Panc1 (cell line): ENCODE measurements around the gene SLC6A7. TPM values are rescaled to one million over a fixed set of nuclear protein-coding genes. Genes with fewer than 3 reads are reported as not detected.

Source experiments
- ATAC-seq: fragments of 200-7000 bp; cut with Tn5 transposase; 2 replicates; pipeline ENCODE4 v1.9.1; 2020; ENCODE audit warnings: mild to moderate bottlenecking, moderate library complexity
- BruUV-seq: library from RNA; stranded (reverse); fragments of 400-500 nt; replicated peaks from 2 replicates; lab custom pipeline; 2021; lab: Mats Ljungman, UMichigan
- CTCF ChIA-PET: fragments of 300-600 bp; sonication (Branson Sonifier 250); formaldehyde crosslinking; loops from one replicate; lab custom pipeline; 2022; ENCODE audit warnings: antibody characterized with exemption; lab: Charles Lee
- POLR2A ChIA-PET: fragments of 300-600 bp; sonication (Branson Sonifier 250); formaldehyde crosslinking; loops from one replicate; lab custom pipeline; 2022; ENCODE audit warnings: antibody characterized with exemption; lab: Charles Lee
- DNase-seq: peaks from one replicate; pipeline ENCODE4 v3.0.0-alpha.2; 2010; ENCODE audit warnings: low read depth, low spot score
- H3K27ac ChIP-seq: 2 replicates; pipeline ENCODE4 v1.5.1; 2011; ENCODE audit warnings: mild to moderate bottlenecking, low read length, inconsistent platforms
- H3K27me3 ChIP-seq: fragments of 200-500 bp; sonication (Bioruptor generic); 2 replicates; pipeline ENCODE4 v1.6.0; 2014; ENCODE audit warnings: low read length, inconsistent platforms; ENCODE audit not compliant: control insufficient read depth, insufficient read depth
- H3K36me3 ChIP-seq: fragments of 200-500 bp; sonication (Bioruptor generic); 2 replicates; pipeline ENCODE4 v1.5.1; 2014; ENCODE audit warnings: inconsistent platforms, mild to moderate bottlenecking, low read length, moderate library complexity; ENCODE audit not compliant: control insufficient read depth, insufficient read depth
- H3K4me1 ChIP-seq: 2 replicates; pipeline ENCODE4 v1.5.1; 2011; ENCODE audit warnings: inconsistent platforms, mild to moderate bottlenecking, low read length, moderate library complexity; ENCODE audit not compliant: control insufficient read depth, insufficient read depth
- H3K4me3 ChIP-seq, 2 experiments: 2 replicates each; pipeline ENCODE4 v1.5.1; 2011 to 2012; ENCODE audit warnings: low read depth in 2 of 2, low read length in 2 of 2, mild to moderate bottlenecking in 2 of 2, inconsistent platforms in 1 of 2, moderate library complexity in 1 of 2
- H3K9me3 ChIP-seq: fragments of 200-500 bp; sonication (Bioruptor generic); 2 replicates; pipeline ENCODE4 v1.5.1; 2014; ENCODE audit warnings: low read depth, mild to moderate bottlenecking, inconsistent platforms, low read length, moderate library complexity; ENCODE audit not compliant: control insufficient read depth, insufficient read depth
- CTCF ChIP-seq: fragments of 450-650 bp; IDR thresholded peaks from 2 replicates; pipeline ENCODE4 v1.5.1; 2017; ENCODE audit warnings: mild to moderate bottlenecking
- POLR2AphosphoS5 ChIP-seq: IDR thresholded peaks from 2 replicates; pipeline ENCODE4 v1.6.1; 2012; ENCODE audit warnings: mild to moderate bottlenecking, low read depth, low read length, moderate library complexity
- REST ChIP-seq, 2 experiments: IDR thresholded peaks; 2 replicates each; pipeline ENCODE4 v1.6.1; 2011 to 2012; ENCODE audit warnings: low read depth in 2 of 2, control low read depth in 1 of 2, low read length in 1 of 2, mild to moderate bottlenecking in 1 of 2, moderate library complexity in 1 of 2; ENCODE audit not compliant: insufficient read depth in 1 of 2
- SIN3A ChIP-seq: IDR thresholded peaks from 2 replicates; pipeline ENCODE4 v1.6.1; 2012; ENCODE audit warnings: low read depth, mild to moderate bottlenecking, low read length, moderate library complexity, borderline replicate concordance; ENCODE audit not compliant: insufficient read depth
- TCF7L2 ChIP-seq: IDR thresholded peaks from 2 replicates; pipeline ENCODE4 v1.6.1; 2011; ENCODE audit warnings: mild to moderate bottlenecking, low read depth, low read length, inconsistent platforms
- in situ Hi-C: cut with HindIII; loops from 2 replicates; pipeline ENCODE4 v1.10.0; 2016; ENCODE audit warnings: low sequenced_read_pairs, low pct_unique_long_range_greater_than_20kb
- intact Hi-C: fragments of 100-400 bp; cut with micrococcal nuclease; formaldehyde crosslinking; loops from one replicate; pipeline ENCODE4 v1.10.0; 2022; ENCODE audit not compliant: unreplicated experiment
- total RNA-seq: library from RNA; stranded (reverse); gene quantifications from one replicate; pipeline ENCODE4 v1.2.1, GENCODE V29; 2021; ENCODE audit not compliant: unreplicated experiment

The SLC6A7 gene
- total RNA-seq, 1 experiment from 2014 or later = not detected

- ChIA-PET POLR2A (no interaction called here), CTCF (interaction anchor here (0.6 kb wide), 1 partner anchor 426 kb away, joined by 3 read pairs; no protein-coding TSS in a partner anchor)
- in situ Hi-C loops = no loop called here
Observed at GRCh38 chr5:150236981-150237754, 47.3 kb downstream of the SLC6A7 start.

GRCh38 chr5:150238646-150239045 is 48.8 kb downstream of the SLC6A7 start:
- no peaks in the 10 kb centered on the region for H3K36me3 ChIP-seq
- no peak for DNase-seq
- intact Hi-C loops = no loop called here
- POLR2A ChIA-PET = no interaction called here
- CTCF ChIA-PET = no interaction called here
- H3K9me3 ChIP-seq = no peaks in the 10 kb centered on the region
- H3K4me1 ChIP-seq = no peaks in the 10 kb centered on the region
- BruUV-seq = no TSS peak
- no peak overlapping the region for H3K27ac ChIP-seq
- H3K27me3 ChIP-seq = no peaks in the 10 kb centered on the region
- in situ Hi-C loops = no loop called here
- no peak overlapping the region for H3K4me3 ChIP-seq
- ATAC-seq = no peak
- TF ChIP-seq TCF7L2 (no peak), POLR2AphosphoS5 (no peak), CTCF (no peak), REST (IDR thresholded peaks at IDR 0.05; ENCODE audit: insufficient read depth in 1 of 2, low read depth in 2 of 2, low read length in 1 of 2) (no peak), SIN3A (no peak)

More at GRCh38 chr5:150236981-150237754, 47.3 kb downstream of the SLC6A7 start:
- H3K27me3 ChIP-seq = no peaks in the 10 kb centered on the region
- no peaks in the 10 kb centered on the region for H3K9me3 ChIP-seq
- intact Hi-C loops = no loop called here
- TF ChIP-seq TCF7L2 = no peak
- no peak for TF ChIP-seq CTCF
- no peak for TF ChIP-seq POLR2AphosphoS5
- no peak for TF ChIP-seq SIN3A
- TF ChIP-seq REST (IDR thresholded peaks at IDR 0.05; ENCODE audit: insufficient read depth in 1 of 2, low read depth in 2 of 2, low read length in 1 of 2) = no peak
- H3K4me1 ChIP-seq = no peaks in the 10 kb centered on the region
- H3K36me3 ChIP-seq = no peaks in the 10 kb centered on the region
- no peak for DNase-seq
- no peak overlapping the region for H3K27ac ChIP-seq
- ATAC-seq = no peak
- no peak overlapping the region for H3K4me3 ChIP-seq
- no TSS peak for BruUV-seq
